SK-N-MC (cell line): ENCODE results near the gene GALNT9.

Experiments used
- EZH2 ChIP-seq: fragments of 200-600 bp; sonication (generic); IDR thresholded peaks from one replicate; pipeline ENCODE4 v1.6.1; 2017; ENCODE audit warnings: antibody characterized with exemption
- FOXP2 ChIP-seq: optimal IDR thresholded peaks from 2 replicates; pipeline ENCODE3; 2011; ENCODE audit warnings: mild to moderate bottlenecking, moderate library complexity; ENCODE audit not compliant: insufficient read depth; ENCODE audit errors: extremely low read length, control extremely low read depth
- POLR2AphosphoS5 ChIP-seq: IDR thresholded peaks from 2 replicates; pipeline ENCODE4 v1.6.1; 2012; ENCODE audit warnings: mild to moderate bottlenecking, low read depth, low read length, borderline replicate concordance

- TF ChIP-seq EZH2 (no peak), POLR2AphosphoS5 (no peak), FOXP2 (no peak)
Measured at GRCh38 chr12:132354982-132355680, 25.7 kb upstream of the GALNT9 start.
